ENCODE measurements around the gene C1orf105. TPM values are rescaled to one million over a fixed set of nuclear protein-coding genes. Genes with fewer than 3 reads are reported as not detected.

The C1orf105 gene
- total and polyA plus RNA-seq, 2 of the 13 experiments (the other 11 are each of a cell fraction or from before 2014, with no cell fraction given): 0.15 to 0.45 TPM

DNA sequence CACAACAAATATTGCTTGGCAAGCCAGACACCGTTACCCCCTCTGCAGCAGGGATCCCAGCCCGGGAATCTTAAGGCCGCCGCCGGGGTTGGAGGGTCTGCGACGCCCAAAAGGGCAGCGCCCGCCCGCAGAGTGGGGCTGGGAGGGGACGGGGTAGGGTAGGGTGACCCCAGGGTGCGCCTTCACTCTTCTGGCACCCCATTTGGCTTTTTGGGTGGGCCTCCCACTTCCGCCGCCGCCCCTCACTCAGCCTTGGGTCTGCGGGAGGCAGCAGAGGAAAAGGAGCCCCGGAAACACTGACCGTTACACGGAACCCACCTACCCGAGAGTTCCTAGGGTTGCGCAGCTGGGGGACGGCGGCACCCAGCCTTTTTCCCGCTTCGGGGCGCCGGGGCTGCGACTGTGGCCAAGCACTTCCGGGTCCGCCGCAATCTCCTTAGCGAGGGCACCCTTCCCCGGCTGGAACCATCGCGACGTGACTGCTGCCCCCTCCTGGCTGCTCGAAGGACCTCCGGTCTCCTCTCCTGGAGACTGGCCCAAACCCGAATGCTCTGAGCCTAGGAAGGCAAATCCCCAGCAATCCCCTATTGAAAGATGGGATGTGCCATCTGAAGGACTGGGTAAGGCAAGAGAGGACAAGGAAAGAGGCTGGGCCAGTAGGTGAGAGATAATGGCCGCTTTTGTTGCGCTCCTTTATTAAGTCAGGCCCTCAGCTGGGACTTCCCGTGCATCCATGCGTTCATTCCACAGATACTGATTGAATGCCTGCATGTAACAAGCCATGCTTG lies 23.4 kb downstream of the C1orf105 start, which contains the start of gene PIGC (continued):
- TF ChIP-seq, protein P1, sequence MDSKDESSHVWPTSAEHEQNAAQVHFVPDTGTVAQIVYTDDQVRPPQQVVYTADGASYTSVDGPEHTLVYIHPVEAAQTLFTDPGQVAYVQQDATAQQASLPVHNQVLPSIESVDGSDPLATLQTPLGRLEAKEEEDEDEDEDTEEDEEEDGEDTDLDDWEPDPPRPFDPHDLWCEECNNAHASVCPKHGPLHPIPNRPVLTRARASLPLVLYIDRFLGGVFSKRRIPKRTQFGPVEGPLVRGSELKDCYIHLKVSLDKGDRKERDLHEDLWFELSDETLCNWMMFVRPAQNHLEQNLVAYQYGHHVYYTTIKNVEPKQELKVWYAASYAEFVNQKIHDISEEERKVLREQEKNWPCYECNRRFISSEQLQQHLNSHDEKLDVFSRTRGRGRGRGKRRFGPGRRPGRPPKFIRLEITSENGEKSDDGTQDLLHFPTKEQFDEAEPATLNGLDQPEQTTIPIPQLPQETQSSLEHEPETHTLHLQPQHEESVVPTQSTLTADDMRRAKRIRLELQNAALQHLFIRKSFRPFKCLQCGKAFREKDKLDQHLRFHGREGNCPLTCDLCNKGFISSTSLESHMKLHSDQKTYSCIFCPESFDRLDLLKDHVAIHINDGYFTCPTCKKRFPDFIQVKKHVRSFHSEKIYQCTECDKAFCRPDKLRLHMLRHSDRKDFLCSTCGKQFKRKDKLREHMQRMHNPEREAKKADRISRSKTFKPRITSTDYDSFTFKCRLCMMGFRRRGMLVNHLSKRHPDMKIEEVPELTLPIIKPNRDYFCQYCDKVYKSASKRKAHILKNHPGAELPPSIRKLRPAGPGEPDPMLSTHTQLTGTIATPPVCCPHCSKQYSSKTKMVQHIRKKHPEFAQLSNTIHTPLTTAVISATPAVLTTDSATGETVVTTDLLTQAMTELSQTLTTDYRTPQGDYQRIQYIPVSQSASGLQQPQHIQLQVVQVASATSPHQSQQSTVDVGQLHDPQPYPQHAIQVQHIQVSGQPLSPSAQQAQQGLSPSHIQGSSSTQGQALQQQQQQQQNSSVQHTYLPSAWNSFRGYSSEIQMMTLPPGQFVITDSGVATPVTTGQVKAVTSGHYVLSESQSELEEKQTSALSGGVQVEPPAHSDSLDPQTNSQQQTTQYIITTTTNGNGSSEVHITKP (CRISPR knock-in tag; IDR thresholded peaks at IDR 0.05; ENCODE audit: low read depth): peak; percentile 85
- TF ChIP-seq ZNF317 (CRISPR knock-in tag; IDR thresholded peaks at IDR 0.05) (0 out of 2 replicates have a peak, but pooled peaks have one; percentile 48), TEAD3 (CRISPR knock-in tag; optimal IDR thresholded peaks at IDR 0.05; ENCODE audit: borderline replicate concordance) (peak; percentile 54), ZMYM4 (CRISPR knock-in tag; IDR thresholded peaks at IDR 0.05) (peak; percentile 98), ZMYM3 (CRISPR knock-in tag; IDR thresholded peaks at IDR 0.05) (peak; percentile 58; the same call in 1 of the 2 replicates), PHF21A (CRISPR knock-in tag; IDR thresholded peaks at IDR 0.05) (peak; percentile 85), ZNF30 (CRISPR knock-in tag; IDR thresholded peaks at IDR 0.05) (no peak), AGO2 (optimal IDR thresholded peaks at IDR 0.05; ENCODE audit: low read depth, low read length) (peak; percentile 32), MED8 (CRISPR knock-in tag; IDR thresholded peaks at IDR 0.05; ENCODE audit: insufficient replicate concordance) (peak; percentile 42), ZBTB20 (CRISPR knock-in tag; IDR thresholded peaks at IDR 0.05; ENCODE audit: borderline replicate concordance, low read depth) (peak; percentile 52; the same call in 1 of the 2 replicates), GLI4 (CRISPR knock-in tag; IDR thresholded peaks at IDR 0.05; ENCODE audit: borderline replicate concordance) (peak; percentile 67; the same call in 1 of the 2 replicates), ZNF234 (CRISPR knock-in tag; conservative IDR thresholded peaks at IDR 0.05) (no peak; the same call in 1 of the 2 replicates), NR2F6 (IDR thresholded peaks at IDR 0.05) (no peak), NR2F6 (CRISPR knock-in tag; IDR thresholded peaks at IDR 0.05) (peak; percentile 31; the same call in 1 of the 2 replicates), KDM2A (CRISPR knock-in tag; IDR thresholded peaks at IDR 0.05; ENCODE audit: borderline replicate concordance, low read depth) (peak; percentile 92), ZNF792 (CRISPR knock-in tag; IDR thresholded peaks at IDR 0.05) (peak; percentile 61; the same call in 1 of the 2 replicates), TCF7L2 (IDR thresholded peaks at IDR 0.05; ENCODE audit: low read depth, low read length) (no peak), POLR2AphosphoS2 (IDR thresholded peaks at IDR 0.05; ENCODE audit: low read depth, low read length) (no peak), ZNF430 (CRISPR knock-in tag; IDR thresholded peaks at IDR 0.05) (peak; percentile 89)
- TF ChIP-seq, protein P2, sequence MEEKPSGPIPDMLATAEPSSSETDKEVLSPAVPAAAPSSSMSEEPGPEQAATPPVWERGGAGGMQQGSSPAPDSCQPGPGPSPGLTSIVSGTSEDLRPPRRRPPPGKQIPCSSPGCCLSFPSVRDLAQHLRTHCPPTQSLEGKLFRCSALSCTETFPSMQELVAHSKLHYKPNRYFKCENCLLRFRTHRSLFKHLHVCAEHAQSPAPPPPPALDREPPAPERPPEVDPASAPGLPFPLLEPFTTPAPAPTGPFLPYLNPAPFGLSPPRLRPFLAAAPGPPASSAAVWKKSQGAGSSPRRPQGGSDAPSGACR (CRISPR knock-in tag; IDR thresholded peaks at IDR 0.05): peak; percentile 65; the same call in 1 of the 2 replicates
- TF ChIP-seq, protein P3, sequence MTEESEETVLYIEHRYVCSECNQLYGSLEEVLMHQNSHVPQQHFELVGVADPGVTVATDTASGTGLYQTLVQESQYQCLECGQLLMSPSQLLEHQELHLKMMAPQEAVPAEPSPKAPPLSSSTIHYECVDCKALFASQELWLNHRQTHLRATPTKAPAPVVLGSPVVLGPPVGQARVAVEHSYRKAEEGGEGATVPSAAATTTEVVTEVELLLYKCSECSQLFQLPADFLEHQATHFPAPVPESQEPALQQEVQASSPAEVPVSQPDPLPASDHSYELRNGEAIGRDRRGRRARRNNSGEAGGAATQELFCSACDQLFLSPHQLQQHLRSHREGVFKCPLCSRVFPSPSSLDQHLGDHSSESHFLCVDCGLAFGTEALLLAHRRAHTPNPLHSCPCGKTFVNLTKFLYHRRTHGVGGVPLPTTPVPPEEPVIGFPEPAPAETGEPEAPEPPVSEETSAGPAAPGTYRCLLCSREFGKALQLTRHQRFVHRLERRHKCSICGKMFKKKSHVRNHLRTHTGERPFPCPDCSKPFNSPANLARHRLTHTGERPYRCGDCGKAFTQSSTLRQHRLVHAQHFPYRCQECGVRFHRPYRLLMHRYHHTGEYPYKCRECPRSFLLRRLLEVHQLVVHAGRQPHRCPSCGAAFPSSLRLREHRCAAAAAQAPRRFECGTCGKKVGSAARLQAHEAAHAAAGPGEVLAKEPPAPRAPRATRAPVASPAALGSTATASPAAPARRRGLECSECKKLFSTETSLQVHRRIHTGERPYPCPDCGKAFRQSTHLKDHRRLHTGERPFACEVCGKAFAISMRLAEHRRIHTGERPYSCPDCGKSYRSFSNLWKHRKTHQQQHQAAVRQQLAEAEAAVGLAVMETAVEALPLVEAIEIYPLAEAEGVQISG (CRISPR knock-in tag; IDR thresholded peaks at IDR 0.05): peak; percentile 99
- TF ChIP-seq, protein P4, sequence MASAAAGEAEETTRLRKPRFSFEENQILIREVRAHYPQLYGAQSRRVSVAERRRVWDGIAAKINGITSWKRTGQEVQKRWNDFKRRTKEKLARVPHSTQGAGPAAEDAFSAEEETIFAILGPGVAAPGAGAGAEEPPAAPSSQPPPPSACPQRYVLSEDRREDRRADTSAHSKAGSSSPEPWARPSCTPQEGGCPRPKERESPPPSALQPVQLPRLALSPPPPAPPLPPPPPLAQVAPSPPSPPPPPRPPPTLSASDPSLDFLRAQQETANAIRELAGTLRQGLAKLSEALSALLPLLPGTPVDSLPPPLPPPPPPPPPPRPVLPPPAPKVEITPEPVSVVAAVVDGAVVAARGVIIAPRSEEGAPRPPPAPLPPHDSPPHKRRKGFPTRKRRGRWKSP (CRISPR knock-in tag; IDR thresholded peaks at IDR 0.05): 0 out of 2 replicates have a peak, but pooled peaks have one; percentile 26

Data from HepG2 (cell line).